Common myeloid progenitor, CD34-positive (primary cell): Measurements from ENCODE around the gene PTPN13. TPM values are rescaled to one million over a fixed set of nuclear protein-coding genes. Genes with fewer than 3 reads are reported as not detected.
A peak's percentile ranks its signal among the peaks of the same experiment; 100 is the strongest.

Experiments
- CTCF ChIA-PET: fragments of 350-600 bp; sonication (Branson Sonifier 250); formaldehyde crosslinking; loops from one replicate; lab custom pipeline; 2021; ENCODE audit warnings: antibody characterized with exemption; lab: Charles Lee
- POLR2A ChIA-PET: fragments of 350-600 bp; sonication (Branson Sonifier 250); formaldehyde crosslinking; loops from one replicate; lab custom pipeline; 2021; ENCODE audit warnings: antibody characterized with exemption; lab: Charles Lee
- DNase-seq, 3 donors: peaks; one replicate each; pipeline versions ENCODE4 v3.0.0 to v3.0.0-alpha.2; 2013
- H3K27ac ChIP-seq, 2 experiments: 1 replicate in 1 of 2; 2 replicates in 1 of 2; pipeline ENCODE4 v1.7.0; 2013; ENCODE audit warnings: inconsistent platforms in 2 of 2, low read length in 2 of 2, mild to moderate bottlenecking in 2 of 2, low read depth in 1 of 2, moderate library complexity in 1 of 2; ENCODE audit not compliant: severe bottlenecking in 2 of 2, insufficient read depth in 1 of 2, poor library complexity in 1 of 2
- H3K27me3 ChIP-seq, 5 experiments: replicated peaks in 2 of 5; 1 replicate in 3 of 5; 2 replicates in 2 of 5; pipeline versions ENCODE4 v1.6.1 to v1.7.0; 2013; ENCODE audit warnings: low read length in 4 of 5, mild to moderate bottlenecking in 2 of 5, moderate library complexity in 2 of 5, inconsistent platforms in 1 of 5; ENCODE audit not compliant: insufficient read depth in 5 of 5, control insufficient read depth in 4 of 5
- H3K36me3 ChIP-seq, 4 experiments: 1 replicate in 2 of 4; 2 replicates in 2 of 4; pipeline versions ENCODE4 v1.6.1 to v1.7.0; 2013; ENCODE audit warnings: low read length in 3 of 4, control low read depth in 1 of 4, mild to moderate bottlenecking in 1 of 4; ENCODE audit not compliant: control insufficient read depth in 4 of 4, insufficient read depth in 4 of 4
- H3K4me1 ChIP-seq, 4 experiments: 1 replicate in 3 of 4; 2 replicates in 1 of 4; pipeline versions ENCODE4 v1.6.1 to v1.7.1; 2013; ENCODE audit warnings: low read length in 3 of 4, mild to moderate bottlenecking in 3 of 4, control low read depth in 1 of 4, inconsistent platforms in 1 of 4, moderate library complexity in 1 of 4; ENCODE audit not compliant: control insufficient read depth in 4 of 4, insufficient read depth in 4 of 4; ENCODE audit errors: control extremely low read depth in 1 of 4
- H3K4me3 ChIP-seq, 7 experiments: 1 replicate in 4 of 7; 2 replicates in 3 of 7; pipeline versions ENCODE4 v1.5.1 to v1.7.0; 2013; ENCODE audit warnings: mild to moderate bottlenecking in 7 of 7, low read length in 6 of 7, moderate library complexity in 6 of 7, inconsistent platforms in 2 of 7, low read depth in 2 of 7, control low read depth in 1 of 7; ENCODE audit not compliant: insufficient read depth in 4 of 7, control insufficient read depth in 1 of 7; ENCODE audit errors: extremely low read depth in 1 of 7
- H3K9me3 ChIP-seq, 5 experiments: 1 replicate in 4 of 5; 2 replicates in 1 of 5; pipeline versions ENCODE4 v1.6.1 to v1.7.1; 2013; ENCODE audit warnings: low read length in 4 of 5, mild to moderate bottlenecking in 2 of 5, inconsistent platforms in 1 of 5, low read depth in 1 of 5, moderate library complexity in 1 of 5; ENCODE audit not compliant: control insufficient read depth in 4 of 5, insufficient read depth in 2 of 5; ENCODE audit errors: control extremely low read depth in 1 of 5
- WGBS: methylation state at CpG from one replicate; pipeline ENCODE4 v1.1.5; 2013; ENCODE audit not compliant: insufficient coverage; 5-methylcytosine and 5-hydroxymethylcytosine counted together
- polyA plus RNA-seq: library from polyadenylated mRNA; unstranded; fragments of 120-200 nt; gene quantifications from one replicate; pipeline ENCODE4 v1.2.1, GENCODE V29; 2013

PTPN13 gene
- 2.4 TPM for polyA plus RNA-seq

- peak; percentile 89 to 95 (median 94) for DNase-seq
- peaks cover 0 to 2% (median 0%) of the 10 kb centered on the region in 5 experiments for H3K27me3 ChIP-seq
- H3K4me1 ChIP-seq = peaks cover 4 to 26% (median 15%) of the 10 kb centered on the region in 4 experiments
- under 1% methylated on average over 52 of the region's 60 CpGs for WGBS
- H3K27ac ChIP-seq = peak within 1 kb of the TSS; percentile 50 to 56
- CTCF ChIA-PET = interaction anchor here (1.0 to 2.2 kb wide), 3 partner anchors 9 to 95 kb away, joined by 3 to 7 read pairs (median 7); no protein-coding TSS in a partner anchor
- peak within 1 kb of the TSS; percentile 55 to 92 (median 76) for H3K4me3 ChIP-seq
- POLR2A ChIA-PET = interaction anchor here (1.1 kb wide), 1 partner anchor 93 kb away, joined by 4 read pairs; no protein-coding TSS in a partner anchor
- H3K9me3 ChIP-seq = no peaks in the 10 kb centered on the region
- no peaks in the 10 kb centered on the region for H3K36me3 ChIP-seq
Observed at GRCh38 chr4:86593688-86594558, at the start of gene PTPN13. TSS of gene PTPN13 (plus strand) at chr4:86594315. CDS start at chr4:86635257, 40,942 bp downstream.

GRCh38 chr4:86547140-86547539 is 47.0 kb upstream of the PTPN13 start:
- Histone ChIP-seq H3K4me1 (peaks cover 0 to 7% (median 6%) of the 10 kb centered on the region in 4 experiments), H3K36me3 (no peaks in the 10 kb centered on the region), H3K4me3 (no peak overlapping the region), H3K27ac (no peak overlapping the region), H3K27me3 (peaks cover 0 to 36% (median 17%) of the 10 kb centered on the region in 5 experiments), H3K9me3 (no peaks in the 10 kb centered on the region)
- WGBS = 92% methylated on average over 19 of the region's 22 CpGs
- no peak for DNase-seq
- CTCF ChIA-PET = no interaction called here
- POLR2A ChIA-PET = no interaction called here

- peaks cover 0 to 19% (median 8%) of the 10 kb centered on the region in 5 experiments for H3K27me3 ChIP-seq
- DNase-seq = no peak
- no peak overlapping the region for H3K4me3 ChIP-seq
- H3K36me3 ChIP-seq = no peaks in the 10 kb centered on the region
- H3K9me3 ChIP-seq = no peaks in the 10 kb centered on the region
- no peak overlapping the region for H3K27ac ChIP-seq
- CTCF ChIA-PET = no interaction called here
- POLR2A ChIA-PET = no interaction called here
- WGBS = 100% methylated on average over 1 of the region's 4 CpGs
- peaks cover 2 to 15% (median 9%) of the 10 kb centered on the region in 4 experiments for H3K4me1 ChIP-seq
Observed at GRCh38 chr4:86549163-86549788, 44.8 kb upstream of the PTPN13 start.

DNA sequence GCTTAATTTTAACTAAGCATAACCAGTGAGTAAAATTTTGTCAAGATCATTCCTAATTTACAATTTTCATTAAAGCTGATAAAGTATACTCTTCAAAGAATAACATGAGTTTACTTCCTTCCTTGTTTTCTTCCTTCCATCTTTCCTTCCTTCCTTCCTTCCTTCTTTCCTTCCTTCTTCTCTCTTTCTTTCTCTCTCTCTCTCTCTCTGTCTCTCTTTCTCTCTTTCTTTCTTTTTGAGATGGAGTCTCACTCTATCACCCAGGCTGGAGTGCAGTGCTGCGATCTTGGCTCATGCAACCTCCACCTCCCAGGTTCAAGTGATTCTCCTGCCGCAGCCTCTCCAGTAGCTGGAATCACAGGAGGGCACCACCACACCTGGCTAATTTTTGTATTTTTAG is 42.7 kb upstream of the PTPN13 start:
- 100% methylated on average over 2 of the region's 2 CpGs for WGBS
- H3K27ac ChIP-seq = no peak overlapping the region
- no peak for DNase-seq
- H3K27me3 ChIP-seq = peaks cover 0 to 8% (median 2%) of the 10 kb centered on the region in 5 experiments
- no peak overlapping the region for H3K4me3 ChIP-seq
- H3K36me3 ChIP-seq = no peaks in the 10 kb centered on the region
- CTCF ChIA-PET = no interaction called here
- peaks cover 9 to 27% (median 12%) of the 10 kb centered on the region in 4 experiments for H3K4me1 ChIP-seq
- H3K9me3 ChIP-seq = no peaks in the 10 kb centered on the region
- POLR2A ChIA-PET = no interaction called here

DNA sequence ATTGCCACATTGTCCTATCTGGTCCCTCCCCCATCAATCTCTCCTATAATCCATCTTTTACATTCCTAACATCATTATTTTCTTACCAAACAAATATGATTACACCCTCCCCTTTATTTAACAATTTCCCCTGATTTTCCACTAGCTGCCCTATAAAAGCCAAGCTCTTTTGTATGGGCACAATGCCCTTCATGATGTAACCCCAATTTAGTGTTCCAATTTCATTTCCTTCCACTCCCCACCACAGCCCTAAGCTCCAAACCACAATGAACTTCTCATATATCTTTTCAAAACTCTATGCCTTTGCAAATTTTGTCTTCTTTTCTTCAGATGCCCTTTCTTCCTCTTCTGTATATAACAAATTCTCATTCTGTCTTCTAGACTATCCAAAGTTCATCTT is 39.5 kb upstream of the PTPN13 start:
- ChIA-PET POLR2A (no interaction called here), CTCF (interaction anchor here (0.6 to 1.8 kb wide), 3 partner anchors 17 to 507 kb away, joined by 3 to 5 read pairs (median 4); no protein-coding TSS in a partner anchor)
- H3K4me3 ChIP-seq = peak overlapping the region in 1 of 7 experiments; percentile 19
- peak; percentile 34 to 88 (median 82) for DNase-seq
- no peaks in the 10 kb centered on the region for H3K9me3 ChIP-seq
- H3K27me3 ChIP-seq = peaks cover 0 to 8% (median 2%) of the 10 kb centered on the region in 5 experiments
- peaks cover 9 to 38% (median 16%) of the 10 kb centered on the region in 4 experiments for H3K4me1 ChIP-seq
- H3K27ac ChIP-seq = no peak overlapping the region
- no peaks in the 10 kb centered on the region for H3K36me3 ChIP-seq

GRCh38 chr4:86556791-86557415 is 37.2 kb upstream of the PTPN13 start:
- no peaks in the 10 kb centered on the region for H3K9me3 ChIP-seq
- POLR2A ChIA-PET = no interaction called here
- CTCF ChIA-PET = no interaction called here
- no peak overlapping the region for H3K27ac ChIP-seq
- peaks cover 0 to 8% (median 0%) of the 10 kb centered on the region in 5 experiments for H3K27me3 ChIP-seq
- peak overlapping the region in 1 of 7 experiments; percentile 24 for H3K4me3 ChIP-seq
- H3K36me3 ChIP-seq = no peaks in the 10 kb centered on the region
- H3K4me1 ChIP-seq = peaks cover 10 to 48% (median 23%) of the 10 kb centered on the region in 4 experiments
- peak in 2 of 3 donors; percentile 35 to 52 for DNase-seq
